ENCODE measurements around the gene SFXN1. TPM values are rescaled to one million over a fixed set of nuclear protein-coding genes. Genes with fewer than 3 reads are reported as not detected.

The SFXN1 gene
- total RNA-seq, 1 experiment from 2014 or later: 88.3 TPM

- DNase-seq (ENCODE audit: low read depth, low spot score) (no peak), ATAC-seq (no peak)
- POLR2A ChIA-PET: no interaction called here
- peaks cover 19% of the 10 kb centered on the region for H3K27me3 ChIP-seq (ENCODE audit: control insufficient read depth, insufficient read depth, low read length)
- H3K36me3 ChIP-seq (ENCODE audit: control insufficient read depth, insufficient read depth, low read length): no peaks in the 10 kb centered on the region
- H3K9me3 ChIP-seq (ENCODE audit: control insufficient read depth, insufficient read depth, low read depth, low read length): no peaks in the 10 kb centered on the region
- no peak for TF ChIP-seq POLR2AphosphoS5 (IDR thresholded peaks at IDR 0.05; ENCODE audit: low read depth, low read length)
- TF ChIP-seq TCF7L2 (IDR thresholded peaks at IDR 0.05; ENCODE audit: low read depth, low read length): no peak
- no peak for TF ChIP-seq SIN3A (IDR thresholded peaks at IDR 0.05; ENCODE audit: borderline replicate concordance, insufficient read depth, low read depth, low read length)
- TF ChIP-seq REST (IDR thresholded peaks at IDR 0.05; ENCODE audit: insufficient read depth in 1 of 2, low read depth in 2 of 2, low read length in 1 of 2): no peak
- TF ChIP-seq CTCF (IDR thresholded peaks at IDR 0.05): no peak
- H3K4me3 ChIP-seq (ENCODE audit: low read depth in 2 of 2, low read length in 2 of 2): no peak overlapping the region
- H3K4me1 ChIP-seq (ENCODE audit: control insufficient read depth, insufficient read depth, low read length): no peaks in the 10 kb centered on the region
- intact Hi-C loops (cut with micrococcal nuclease; ENCODE audit: unreplicated experiment): no loop called here
- no peak overlapping the region for H3K27ac ChIP-seq (ENCODE audit: low read length)
- CTCF ChIA-PET: no interaction called here
- in situ Hi-C loops (cut with HindIII; ENCODE audit: low pct_unique_long_range_greater_than_20kb, low sequenced_read_pairs): no loop called here
- BruUV-seq (replicated peaks): no TSS peak
Measured at GRCh38 chr5:175544108-175544511, 65.8 kb downstream of the SFXN1 start.

GRCh38 chr5:175544586-175544985, 66.2 kb downstream of the SFXN1 start:
- intact Hi-C loops (cut with micrococcal nuclease; ENCODE audit: unreplicated experiment): no loop called here
- ATAC-seq: no peak
- BruUV-seq (replicated peaks): no TSS peak
- Histone ChIP-seq H3K36me3 (ENCODE audit: control insufficient read depth, insufficient read depth, low read length) (no peaks in the 10 kb centered on the region), H3K9me3 (ENCODE audit: control insufficient read depth, insufficient read depth, low read depth, low read length) (no peaks in the 10 kb centered on the region), H3K27me3 (ENCODE audit: control insufficient read depth, insufficient read depth, low read length) (peaks cover 19% of the 10 kb centered on the region), H3K4me1 (ENCODE audit: control insufficient read depth, insufficient read depth, low read length) (no peaks in the 10 kb centered on the region), H3K27ac (ENCODE audit: low read length) (no peak overlapping the region), H3K4me3 (ENCODE audit: low read depth in 2 of 2, low read length in 2 of 2) (no peak overlapping the region)
- in situ Hi-C loops (cut with HindIII; ENCODE audit: low pct_unique_long_range_greater_than_20kb, low sequenced_read_pairs): no loop called here
- ChIA-PET POLR2A (no interaction called here), CTCF (no interaction called here)
- no peak for DNase-seq (ENCODE audit: low read depth, low spot score)
- no peak for TF ChIP-seq SIN3A (IDR thresholded peaks at IDR 0.05; ENCODE audit: borderline replicate concordance, insufficient read depth, low read depth, low read length)
- TF ChIP-seq REST (IDR thresholded peaks at IDR 0.05; ENCODE audit: insufficient read depth in 1 of 2, low read depth in 2 of 2, low read length in 1 of 2): no peak
- TF ChIP-seq TCF7L2 (IDR thresholded peaks at IDR 0.05; ENCODE audit: low read depth, low read length): no peak
- no peak for TF ChIP-seq POLR2AphosphoS5 (IDR thresholded peaks at IDR 0.05; ENCODE audit: low read depth, low read length)
